ENCODE measurements around the gene CBY2. TPM values are rescaled to one million over a fixed set of nuclear protein-coding genes. Genes with fewer than 3 reads are reported as not detected.

CBY2 gene
- total and polyA plus RNA-seq, 8 donors: not detected

DNA sequence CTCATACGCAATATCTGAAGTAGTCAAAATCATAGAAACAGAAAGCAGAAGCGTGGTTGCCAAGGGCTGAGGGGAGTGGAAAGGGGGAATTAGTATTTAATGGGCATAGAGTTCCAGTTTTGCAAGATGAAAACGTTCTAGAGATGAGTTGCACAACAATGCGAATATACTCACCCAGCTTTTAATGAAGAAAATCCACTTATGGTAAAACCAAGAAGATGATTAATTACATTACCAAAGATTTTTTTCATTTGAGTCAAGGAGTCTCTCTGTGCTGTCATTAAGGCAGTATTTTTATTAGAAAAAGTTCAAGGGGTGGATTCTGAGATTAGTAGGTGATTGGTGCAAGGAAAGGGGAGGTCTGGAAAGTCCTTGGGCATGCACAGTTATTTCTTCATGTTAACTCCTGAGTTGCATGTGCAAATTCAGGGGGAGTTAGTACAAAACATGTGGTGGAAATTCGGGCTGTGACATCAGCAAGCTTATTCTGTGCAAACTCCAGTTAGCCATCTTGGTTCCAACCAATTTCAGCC, 6.9 kb upstream of the CBY2 start:
- no peaks in the 10 kb centered on the region for H3K27me3 ChIP-seq
- H3K27ac ChIP-seq: peak overlapping the region in 1 of 5 donors; percentile 9
- H3K4me3 ChIP-seq: no peak overlapping the region
- WGBS, 5 donors: 62 to 73% (median 68%) methylated on average over 5 of the region's 5 CpGs
- no peak for DNase-seq
- intact Hi-C loops (cut with DNase I; ENCODE audit: low total_unique reads): no loop called here
- H3K9me3 ChIP-seq: peaks cover 0 to 7% (median 0%) of the 10 kb centered on the region in 4 donors
- TF ChIP-seq POLR2AphosphoS5 (IDR thresholded peaks at IDR 0.05) (no peak), EP300 (IDR thresholded peaks at IDR 0.05) (no peak), POLR2A (IDR thresholded peaks at IDR 0.05) (no peak)
- TF ChIP-seq, protein P1, sequence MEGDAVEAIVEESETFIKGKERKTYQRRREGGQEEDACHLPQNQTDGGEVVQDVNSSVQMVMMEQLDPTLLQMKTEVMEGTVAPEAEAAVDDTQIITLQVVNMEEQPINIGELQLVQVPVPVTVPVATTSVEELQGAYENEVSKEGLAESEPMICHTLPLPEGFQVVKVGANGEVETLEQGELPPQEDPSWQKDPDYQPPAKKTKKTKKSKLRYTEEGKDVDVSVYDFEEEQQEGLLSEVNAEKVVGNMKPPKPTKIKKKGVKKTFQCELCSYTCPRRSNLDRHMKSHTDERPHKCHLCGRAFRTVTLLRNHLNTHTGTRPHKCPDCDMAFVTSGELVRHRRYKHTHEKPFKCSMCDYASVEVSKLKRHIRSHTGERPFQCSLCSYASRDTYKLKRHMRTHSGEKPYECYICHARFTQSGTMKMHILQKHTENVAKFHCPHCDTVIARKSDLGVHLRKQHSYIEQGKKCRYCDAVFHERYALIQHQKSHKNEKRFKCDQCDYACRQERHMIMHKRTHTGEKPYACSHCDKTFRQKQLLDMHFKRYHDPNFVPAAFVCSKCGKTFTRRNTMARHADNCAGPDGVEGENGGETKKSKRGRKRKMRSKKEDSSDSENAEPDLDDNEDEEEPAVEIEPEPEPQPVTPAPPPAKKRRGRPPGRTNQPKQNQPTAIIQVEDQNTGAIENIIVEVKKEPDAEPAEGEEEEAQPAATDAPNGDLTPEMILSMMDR (IDR thresholded peaks at IDR 0.05): no peak
- no peaks in the 10 kb centered on the region for H3K36me3 ChIP-seq
- H3K4me1 ChIP-seq: no peaks in the 10 kb centered on the region

DNA sequence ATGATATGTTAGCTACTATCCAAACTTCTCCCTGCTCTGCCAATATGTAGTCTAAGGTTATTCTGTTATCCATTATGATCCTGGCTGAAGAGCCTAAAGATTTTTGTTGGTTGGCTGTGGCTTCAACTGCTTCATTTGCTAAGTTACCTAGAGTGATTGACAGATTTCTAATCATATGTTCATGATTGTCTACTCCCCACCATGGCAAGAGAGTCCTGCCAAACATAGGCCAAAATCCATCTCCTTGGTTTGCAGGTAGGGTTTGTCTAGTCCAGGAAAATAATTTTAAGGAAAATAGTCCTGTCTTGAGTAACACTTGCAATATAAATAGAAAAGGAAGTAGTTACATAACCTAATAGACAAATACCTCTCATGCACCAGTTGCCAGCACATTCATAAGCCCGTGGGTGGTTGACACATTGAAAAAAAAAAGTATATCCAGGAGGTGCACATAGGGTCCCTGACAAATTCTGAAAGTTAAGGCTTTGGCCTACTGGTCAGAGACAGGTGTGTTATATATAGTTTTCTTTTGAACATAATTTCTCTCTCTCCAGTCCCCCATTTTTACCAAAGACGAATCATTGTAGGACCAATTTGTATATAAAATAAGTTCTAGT, 5.4 kb upstream of the CBY2 start:
- 58 to 74% (median 62%) methylated on average over 2 of the region's 2 CpGs for WGBS, 5 donors
- DNase-seq: no peak
- H3K27ac ChIP-seq: no peak overlapping the region
- intact Hi-C loops (cut with DNase I; ENCODE audit: low total_unique reads): no loop called here
- H3K36me3 ChIP-seq: no peaks in the 10 kb centered on the region
- H3K4me1 ChIP-seq: no peaks in the 10 kb centered on the region
- H3K4me3 ChIP-seq: no peak overlapping the region
- TF ChIP-seq, protein P1 (IDR thresholded peaks at IDR 0.05): no peak
- TF ChIP-seq POLR2A (IDR thresholded peaks at IDR 0.05): no peak
- no peak for TF ChIP-seq EP300 (IDR thresholded peaks at IDR 0.05)
- peaks cover 0 to 7% (median 0%) of the 10 kb centered on the region in 4 donors for H3K9me3 ChIP-seq
- H3K27me3 ChIP-seq: no peaks in the 10 kb centered on the region

DNA sequence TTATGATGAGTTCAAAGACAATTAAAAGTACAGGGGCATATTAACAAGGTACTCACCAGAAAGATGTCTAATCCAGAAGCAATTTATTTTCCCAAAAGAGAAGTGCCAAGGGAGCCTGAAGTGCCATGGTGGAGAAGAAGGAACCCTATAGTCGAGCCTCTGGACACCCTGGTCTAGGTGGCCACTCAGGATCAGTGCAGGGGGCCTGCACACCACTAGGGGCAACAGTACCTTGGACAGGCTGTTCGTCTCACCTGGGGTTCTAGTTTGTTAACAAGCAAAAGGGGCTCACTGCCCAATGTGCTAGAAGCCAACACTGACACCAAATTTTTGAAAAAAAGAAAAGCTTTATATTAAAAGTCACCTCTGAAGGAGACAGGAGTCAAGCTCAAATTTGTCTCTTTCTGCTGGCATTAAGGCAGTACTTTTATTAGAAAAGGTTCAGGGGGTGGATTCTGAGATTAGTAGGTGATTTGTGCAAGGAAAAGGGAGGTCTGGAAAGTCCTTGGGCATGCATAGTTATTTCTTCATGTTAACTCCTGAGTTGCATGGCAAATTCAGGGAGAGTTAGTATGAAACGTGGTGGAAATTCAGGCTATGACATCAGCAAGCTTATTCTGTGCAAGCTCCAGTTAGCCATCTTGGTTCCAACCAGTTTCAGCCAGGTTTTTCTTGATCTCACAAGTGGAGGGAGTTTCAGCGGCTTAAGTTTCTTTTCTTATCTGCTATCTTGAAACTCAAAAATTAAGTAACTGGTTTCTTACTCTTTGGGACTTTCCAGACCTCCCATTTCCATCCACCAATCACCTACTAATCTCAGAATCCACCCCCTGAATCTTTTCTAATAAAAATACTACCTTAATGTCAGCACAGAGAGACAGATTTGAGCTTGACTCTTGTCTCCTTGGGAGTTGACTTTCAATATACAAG, 884 bp upstream of the CBY2 start:
- 48 to 60% (median 56%) methylated on average over 4 of the region's 4 CpGs for WGBS, 5 donors
- intact Hi-C loops (cut with DNase I; ENCODE audit: low total_unique reads): no loop called here
- Histone ChIP-seq H3K27me3 (no peaks in the 10 kb centered on the region), H3K4me3 (no peak overlapping the region), H3K36me3 (no peaks in the 10 kb centered on the region), H3K27ac (no peak overlapping the region), H3K4me1 (no peaks in the 10 kb centered on the region), H3K9me3 (no peaks in the 10 kb centered on the region)
- peak in 1 of 2 donors; percentile 15 for DNase-seq
- TF ChIP-seq, protein P1 (IDR thresholded peaks at IDR 0.05): no peak
- TF ChIP-seq POLR2A (IDR thresholded peaks at IDR 0.05): no peak
- TF ChIP-seq POLR2AphosphoS5 (IDR thresholded peaks at IDR 0.05): no peak

DNA sequence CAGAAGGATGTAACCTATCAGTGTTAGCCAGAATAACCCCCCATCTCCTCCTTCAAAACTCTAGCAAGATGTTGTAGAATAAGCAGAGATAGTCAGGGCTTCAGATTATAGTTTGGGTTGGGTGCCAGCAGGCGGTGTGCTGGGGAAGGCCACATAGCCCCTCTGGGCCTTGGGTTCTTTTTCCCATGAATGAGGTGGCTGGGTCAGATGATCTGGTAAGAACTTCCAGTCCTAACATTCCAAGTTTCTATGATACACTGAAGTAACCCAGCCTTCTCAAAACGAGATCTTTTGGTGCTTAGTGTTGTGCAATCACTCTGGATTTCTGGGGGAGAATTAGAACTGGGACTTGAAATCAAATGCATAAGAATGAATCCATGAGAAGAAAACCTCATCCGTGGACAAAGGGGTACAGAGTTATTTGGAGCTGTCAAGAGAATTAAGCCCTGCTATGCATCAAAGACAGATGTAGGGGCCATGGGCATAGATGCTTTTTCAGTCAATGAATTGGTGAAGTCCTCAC, 810 bp downstream of the CBY2 start:
- Histone ChIP-seq H3K27me3 (no peaks in the 10 kb centered on the region), H3K27ac (no peak overlapping the region), H3K9me3 (no peaks in the 10 kb centered on the region), H3K4me3 (no peak overlapping the region), H3K4me1 (no peaks in the 10 kb centered on the region), H3K36me3 (no peaks in the 10 kb centered on the region)
- 74 to 82% (median 77%) methylated on average over 3 of the region's 3 CpGs for WGBS, 5 donors
- TF ChIP-seq EP300 (IDR thresholded peaks at IDR 0.05) (no peak), POLR2AphosphoS5 (IDR thresholded peaks at IDR 0.05) (no peak), POLR2A (IDR thresholded peaks at IDR 0.05) (no peak)
- TF ChIP-seq, protein P1 (IDR thresholded peaks at IDR 0.05): no peak
- intact Hi-C loops (cut with DNase I; ENCODE audit: low total_unique reads): no loop called here
- no peak for DNase-seq

Data from stomach (tissue), 9 donors.